Left lobe of liver (tissue), 2 donors: ENCODE data around the gene APPL1. TPM values are rescaled to one million over a fixed set of nuclear protein-coding genes. Genes with fewer than 3 reads are reported as not detected.
A peak's percentile ranks its signal among the peaks of the same experiment; 100 is the strongest.
"Not testable (repeated sequence)": the region's sequence is repeated elsewhere in the genome, so short reads cannot be mapped to it uniquely, and the experiment has no call there.

Source experiments
- ATAC-seq: fragments of 200-7000 bp; cut with Tn5 transposase; one replicate; pipeline ENCODE4 v1.9.1; 2020; ENCODE audit warnings: mild to moderate bottlenecking, moderate library complexity
- DNase-seq: peaks from one replicate; pipeline ENCODE4 v3.0.0-alpha.2; 2020; ENCODE audit warnings: low spot score
- total RNA-seq: library from RNA; stranded (reverse); gene quantifications from one replicate; pipeline ENCODE4 v1.2.1, GENCODE V29; 2021
- donor health status: DM: no; HTN: no; CAD: no; lungs with moderate emphysema.
- donor health status: DM: no; HTN: yes; CAD: no.

APPL1 gene
- total RNA-seq, 1 donor from 2014 or later = 12.2 TPM

DNA sequence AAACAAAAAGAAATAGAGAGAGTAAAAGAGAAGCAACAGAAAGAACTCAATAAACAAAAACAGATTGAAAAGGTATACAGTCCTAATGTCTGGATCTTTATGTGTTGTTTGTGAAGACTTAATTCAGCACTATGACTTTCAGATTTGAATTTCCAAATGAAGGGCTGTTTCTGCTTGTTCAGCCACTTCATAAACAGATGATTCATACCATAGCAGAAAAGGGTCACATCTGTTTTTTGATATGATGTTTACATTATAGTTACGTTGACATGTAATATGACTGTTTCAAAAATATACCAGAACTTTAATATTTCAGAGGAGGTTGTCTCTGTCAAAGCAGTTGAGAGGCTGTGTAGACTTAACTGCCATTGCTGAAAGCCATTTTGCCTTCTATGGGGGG lies 40.9 kb downstream of the APPL1 start:
- ATAC-seq = no peak
- no peak for DNase-seq

DNA sequence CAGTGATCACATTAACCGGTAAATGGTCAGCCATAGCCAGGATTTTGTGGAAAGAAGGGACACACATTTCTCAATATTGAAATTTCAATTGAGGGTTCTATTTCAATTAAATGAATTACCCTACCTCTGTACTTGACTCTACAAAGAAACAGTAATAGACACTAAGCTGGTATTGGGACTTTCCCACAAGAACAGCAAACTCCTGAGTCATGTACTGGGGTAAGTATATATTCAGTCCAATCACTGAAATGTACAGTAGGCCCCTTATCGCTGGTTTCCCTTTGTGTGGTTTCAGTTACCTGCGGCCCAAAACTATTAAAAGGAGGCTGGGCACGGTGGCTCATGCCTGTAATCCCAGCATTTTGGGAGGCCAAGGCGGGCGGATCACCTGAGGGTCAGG lies 47.3 kb downstream of the APPL1 start:
- no peak for DNase-seq
- no peak for ATAC-seq

DNA sequence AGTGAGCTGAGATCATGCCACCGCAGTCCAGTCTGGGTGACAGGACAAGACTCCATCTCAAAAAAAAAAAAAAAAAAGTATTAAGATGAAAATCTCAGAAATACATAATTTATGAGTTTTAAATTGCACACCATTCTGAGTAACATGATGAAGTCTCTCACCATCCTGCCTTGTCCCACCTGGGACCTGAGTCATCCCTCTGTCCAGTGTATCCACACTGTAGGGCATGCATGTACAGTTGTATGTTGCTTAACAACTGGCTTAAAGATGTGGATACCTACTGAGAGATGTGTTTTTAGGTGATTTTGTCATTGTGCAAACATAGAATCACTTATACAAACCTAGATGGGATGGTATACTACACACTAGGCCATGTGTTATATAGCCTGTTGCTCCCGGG lies 47.9 kb downstream of the APPL1 start:
- DNase-seq = no peak
- no peak for ATAC-seq

DNA sequence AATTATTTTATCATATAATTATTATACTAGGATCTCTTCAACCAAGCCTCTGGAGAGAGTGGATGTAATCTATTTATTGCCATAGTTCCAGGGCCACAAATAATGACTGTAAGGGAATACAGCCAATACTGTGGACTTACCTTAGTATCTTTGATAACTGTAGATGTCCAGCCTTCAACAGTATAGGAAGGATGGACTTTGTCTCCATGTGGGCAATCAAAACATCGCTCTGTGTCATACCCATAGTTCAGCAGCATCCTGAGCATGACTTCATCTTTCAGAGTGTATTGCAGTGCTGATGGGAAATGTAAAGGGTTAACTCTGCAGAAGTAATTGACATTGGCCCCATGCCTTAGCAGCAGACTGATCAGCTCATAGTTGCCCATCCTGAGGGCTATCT lies 50.7 kb downstream of the APPL1 start:
- DNase-seq (no peak), ATAC-seq (no peak)

DNA sequence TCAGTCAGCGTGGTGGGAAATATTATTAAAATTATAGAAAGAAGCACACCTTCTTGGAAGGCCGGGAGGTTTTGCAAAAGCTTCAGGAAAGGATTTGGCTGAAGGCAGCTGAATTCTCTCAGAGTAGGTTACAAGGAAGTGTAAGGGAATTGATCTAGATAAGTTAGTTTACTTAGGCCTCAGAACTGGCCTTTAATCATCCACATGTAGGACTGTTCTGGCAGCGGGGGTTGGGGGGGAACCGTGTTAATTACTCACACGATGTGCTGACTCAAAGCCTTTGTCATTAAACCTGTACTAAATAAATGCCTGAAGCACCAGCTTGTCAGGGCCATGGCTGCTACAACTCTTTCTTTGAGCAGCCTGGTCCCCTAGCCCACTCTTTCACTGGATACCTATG lies 52.2 kb downstream of the APPL1 start:
- no peak for DNase-seq
- ATAC-seq = no peak

GRCh38 chr3:57281715-57282114 lies 54.2 kb downstream of the APPL1 start:
- DNase-seq (no peak), ATAC-seq (no peak)

DNA sequence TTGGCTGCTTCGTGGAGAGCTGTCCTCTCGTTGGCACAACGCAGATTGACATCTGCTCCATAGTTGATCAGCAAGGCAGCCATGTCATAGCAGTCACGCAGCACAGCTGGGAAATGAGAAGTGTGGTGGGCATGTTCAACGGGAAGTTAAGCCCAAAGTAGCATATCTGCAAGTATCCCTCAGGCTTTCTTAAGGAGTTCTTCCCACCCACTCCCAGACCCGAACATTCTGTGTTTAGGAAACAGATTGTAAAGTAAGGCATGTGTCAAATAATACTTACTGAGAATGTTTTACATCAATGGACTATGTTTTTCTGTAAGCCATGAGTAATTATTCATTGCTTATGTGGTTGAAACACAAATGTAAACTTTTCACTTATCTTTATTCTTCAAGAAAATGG lies 55.8 kb downstream of the APPL1 start:
- ATAC-seq = no peak
- DNase-seq = no peak

DNA sequence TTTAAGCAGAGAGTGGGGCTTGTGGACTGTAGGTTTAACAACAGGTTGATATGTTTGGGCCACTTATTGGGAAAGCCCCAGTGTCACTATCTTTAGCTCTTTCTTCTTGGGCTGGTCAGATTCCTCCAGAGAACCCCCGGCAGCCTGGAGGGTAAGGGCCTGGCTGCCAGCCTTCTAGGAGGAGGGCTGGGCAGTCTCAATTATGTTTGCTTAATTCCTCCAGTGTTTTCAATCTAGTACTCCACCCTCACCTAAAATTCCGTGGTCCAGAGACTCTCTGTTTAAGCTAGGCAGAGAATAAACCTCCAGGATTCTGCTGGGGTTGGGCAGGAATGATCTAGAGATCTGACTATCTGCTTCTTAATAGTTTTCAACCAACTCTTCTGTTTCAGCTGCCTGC lies 59.7 kb downstream of the APPL1 start:
- ATAC-seq = no peak
- no peak for DNase-seq

GRCh38 chr3:57288403-57288802 lies 60.9 kb downstream of the APPL1 start:
- ATAC-seq (no peak), DNase-seq (no peak)

GRCh38 chr3:57292159-57292896 lies 64.8 kb downstream of the APPL1 start, which contains the start of gene ASB14:
ASB14 (minus strand) TSS chr3:57292685; CDS start chr3:57292033, 652 bp downstream.
- DNase-seq = no peak
- no peak for ATAC-seq

- no peak for DNase-seq
- ATAC-seq = no peak
Observed at GRCh38 chr3:57292897-57293526, 65.5 kb downstream of the APPL1 start.

DNA sequence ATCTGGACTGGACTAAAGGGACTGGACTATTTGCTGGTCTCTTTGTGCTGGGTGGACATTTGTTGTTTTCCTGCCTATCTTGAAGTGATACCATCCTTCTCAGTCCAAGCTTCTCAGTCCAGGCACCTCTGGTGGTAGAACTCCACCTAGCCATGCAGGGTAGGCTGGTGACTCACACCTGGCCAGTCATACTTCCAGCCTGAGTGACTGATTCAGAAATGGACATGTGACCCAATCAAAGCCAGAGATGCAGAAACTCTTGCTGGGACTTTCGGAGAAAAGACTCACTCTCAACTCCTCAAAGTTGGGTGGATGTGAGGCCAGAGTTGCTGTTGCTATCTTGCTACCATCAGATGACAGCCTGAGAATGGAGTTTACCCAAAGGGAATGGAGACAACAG lies 70.5 kb downstream of the APPL1 start:
- ATAC-seq = no peak
- no peak for DNase-seq

- DNase-seq, ATAC-seq: not testable (repeated sequence)
Observed at GRCh38 chr3:57303520-57303919, 76.0 kb downstream of the APPL1 start.

- ATAC-seq (peak; percentile 52), DNase-seq (no peak)
Observed at GRCh38 chr3:57309769-57310360, 82.3 kb downstream of the APPL1 start.

GRCh38 chr3:57314204-57314603 lies 86.7 kb downstream of the APPL1 start:
- DNase-seq (no peak), ATAC-seq (no peak)

Other genes with a start within 250 kb of the APPL1 start
- not detected for gene SPATA12, start 167.1 kb upstream of the APPL1 start, total RNA-seq
- gene IL17RD, start 62.4 kb upstream of the APPL1 start, total RNA-seq = 0.13 TPM
- 0.75 TPM for gene HESX1, start 27.8 kb upstream of the APPL1 start, total RNA-seq
- gene ASB14, start 65.0 kb downstream of the APPL1 start, total RNA-seq = not detected